Prostate gland (tissue), 2 donors: ENCODE measurements around the gene JUN. TPM values are rescaled to one million over a fixed set of nuclear protein-coding genes. Genes with fewer than 3 reads are reported as not detected.

Experiments used
- DNase-seq: peaks from one replicate; pipeline ENCODE4 v3.0.0-alpha.2; 2019; ENCODE audit warnings: low spot score
- H3K27ac ChIP-seq, 2 donors: fragments of 200-600 bp; sonication (generic); 2 replicates each; pipeline ENCODE4 v1.5.1; 2017 to 2019
- H3K27me3 ChIP-seq: fragments of 200-600 bp; sonication (generic); replicated peaks from 2 replicates; pipeline ENCODE4 v1.5.1; 2019; ENCODE audit not compliant: insufficient read depth
- H3K36me3 ChIP-seq, 2 donors: fragments of 200-600 bp; sonication (generic); 1 replicate in 1 of 2; 2 replicates in 1 of 2; pipeline versions ENCODE4 v1.5.1 to v1.8.1; 2017 to 2019
- H3K4me1 ChIP-seq: fragments of 200-600 bp; sonication (generic); replicated peaks from 2 replicates; pipeline ENCODE4 v1.5.1; 2019
- H3K4me3 ChIP-seq, 2 donors: fragments of 200-600 bp; sonication (generic); 2 replicates each; pipeline ENCODE4 v1.5.1; 2017 to 2019
- H3K9me3 ChIP-seq: fragments of 200-600 bp; sonication (generic); 2 replicates; pipeline ENCODE4 v1.5.1; 2017
- CTCF ChIP-seq, 4 experiments: fragments of 200-600 bp in 2 of 4; fragments of 450-650 bp in 2 of 4; sonication (generic) in 2 of 4; IDR thresholded peaks; 1 replicate in 3 of 4; 2 replicates in 1 of 4; pipeline ENCODE4 v1.5.1; 2016 to 2019; ENCODE audit warnings: antibody characterized with exemption in 4 of 4, mild to moderate bottlenecking in 2 of 4, moderate library complexity in 2 of 4
- POLR2A ChIP-seq: fragments of 450-650 bp; IDR thresholded peaks from one replicate; pipeline ENCODE4 v1.6.1; 2016; ENCODE audit warnings: antibody characterized with exemption, mild to moderate bottlenecking
- POLR2AphosphoS5 ChIP-seq: sonication (generic); formaldehyde crosslinking; IDR thresholded peaks from one replicate; pipeline ENCODE4 v1.6.1; 2017; ENCODE audit warnings: antibody characterized with exemption
- WGBS: methylation state at CpG from one replicate; pipeline ENCODE4 v1.1.5; 2018; 5-methylcytosine and 5-hydroxymethylcytosine counted together
- intact Hi-C: fragments of 100-400 bp; cut with DNase I; formaldehyde crosslinking; loops from one replicate; pipeline ENCODE4 v1.14.2; 2022
- total RNA-seq, 2 donors: library from RNA; depleted of rRNA; stranded (reverse); fragments of >200 nt; gene quantifications; one replicate each; pipeline ENCODE4 v1.1.0, GENCODE V29; 2016

Gene JUN
- total RNA-seq, 2 donors from 2014 or later: 154 to 303 TPM

DNA sequence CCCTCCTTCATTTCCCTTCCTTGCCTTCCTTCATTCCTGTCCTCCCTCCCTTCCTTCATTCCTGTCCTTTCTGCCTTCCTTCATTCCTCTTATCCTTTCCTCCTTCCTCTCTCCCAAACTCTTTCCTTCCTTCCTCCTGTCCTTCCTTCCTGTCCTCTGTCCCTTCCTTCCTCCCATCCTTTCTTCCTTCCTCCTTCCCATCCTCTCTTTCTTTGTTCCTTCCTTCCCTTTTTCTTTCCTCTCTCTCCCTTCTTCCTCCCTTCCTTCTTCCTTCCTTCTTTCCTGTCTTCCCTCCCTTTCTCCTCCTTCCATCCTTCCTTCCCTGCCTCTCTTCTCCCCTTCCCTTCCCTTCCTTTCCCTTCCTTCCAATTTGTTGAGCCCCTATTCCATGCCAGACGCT is 15.8 kb upstream of the JUN start:
- H3K27ac ChIP-seq: no peak overlapping the region
- H3K36me3 ChIP-seq: no peaks in the 10 kb centered on the region
- TF ChIP-seq CTCF (IDR thresholded peaks at IDR 0.05): no peak
- TF ChIP-seq POLR2A: no peak
- no peak for TF ChIP-seq POLR2AphosphoS5
- no peaks in the 10 kb centered on the region for H3K27me3 ChIP-seq
- 97% methylated on average over 1 of the region's 1 CpG for WGBS
- DNase-seq: no peak
- intact Hi-C loops: no loop called here
- H3K4me3 ChIP-seq: no peak overlapping the region
- no peaks in the 10 kb centered on the region for H3K4me1 ChIP-seq
- no peaks in the 10 kb centered on the region for H3K9me3 ChIP-seq

DNA sequence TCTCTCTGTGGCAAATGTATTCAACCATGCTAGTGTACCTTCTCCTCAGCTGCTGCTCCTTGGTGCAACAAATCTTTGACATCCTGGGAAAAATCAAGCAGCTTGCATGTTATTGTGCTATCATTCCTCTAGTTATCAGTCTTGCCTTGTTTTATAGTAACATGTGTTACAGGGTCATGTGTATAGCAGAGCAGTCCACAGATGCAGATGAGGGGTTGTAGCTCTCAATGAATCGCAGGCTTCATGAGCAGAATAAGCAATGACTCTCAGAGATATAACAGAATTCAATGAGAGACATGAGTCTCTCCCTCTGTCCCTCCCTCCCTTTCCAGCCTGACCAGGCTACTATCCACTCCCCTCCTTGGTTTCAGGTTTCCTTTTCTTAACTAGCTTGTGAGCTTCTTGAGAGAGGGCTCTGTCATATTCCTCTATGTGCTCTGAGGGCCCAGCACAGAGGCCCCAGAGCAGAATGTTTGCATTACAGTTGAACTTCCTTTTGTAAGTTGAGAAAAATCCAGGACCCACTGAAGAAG is 15.1 kb upstream of the JUN start:
- WGBS: 80% methylated on average over 1 of the region's 1 CpG
- H3K27me3 ChIP-seq: no peaks in the 10 kb centered on the region
- no peaks in the 10 kb centered on the region for H3K4me1 ChIP-seq
- TF ChIP-seq CTCF (IDR thresholded peaks at IDR 0.05) (no peak), POLR2AphosphoS5 (no peak), POLR2A (no peak)
- no peak for DNase-seq
- intact Hi-C loops: no loop called here
- H3K4me3 ChIP-seq: no peak overlapping the region
- no peak overlapping the region for H3K27ac ChIP-seq
- H3K9me3 ChIP-seq: no peaks in the 10 kb centered on the region
- no peaks in the 10 kb centered on the region for H3K36me3 ChIP-seq

GRCh38 chr1:58796416-58796815 is 12.6 kb upstream of the JUN start:
- no peak for TF ChIP-seq CTCF (IDR thresholded peaks at IDR 0.05)
- no peaks in the 10 kb centered on the region for H3K36me3 ChIP-seq
- H3K27me3 ChIP-seq: no peaks in the 10 kb centered on the region
- no peak for DNase-seq
- no peak overlapping the region for H3K4me3 ChIP-seq
- no peak overlapping the region for H3K27ac ChIP-seq
- no peaks in the 10 kb centered on the region for H3K9me3 ChIP-seq
- no peaks in the 10 kb centered on the region for H3K4me1 ChIP-seq
- intact Hi-C loops: no loop called here

GRCh38 chr1:58794585-58794984 is 10.7 kb upstream of the JUN start:
- H3K27ac ChIP-seq: no peak overlapping the region
- no peaks in the 10 kb centered on the region for H3K9me3 ChIP-seq
- DNase-seq: no peak
- 83% methylated on average over 3 of the region's 3 CpGs for WGBS
- no peaks in the 10 kb centered on the region for H3K4me1 ChIP-seq
- TF ChIP-seq POLR2A (no peak), CTCF (IDR thresholded peaks at IDR 0.05) (no peak)
- H3K36me3 ChIP-seq: no peaks in the 10 kb centered on the region
- H3K4me3 ChIP-seq: no peak overlapping the region
- H3K27me3 ChIP-seq: no peaks in the 10 kb centered on the region
- intact Hi-C loops: no loop called here

- Histone ChIP-seq H3K27me3 (no peaks in the 10 kb centered on the region), H3K36me3 (no peaks in the 10 kb centered on the region), H3K9me3 (no peaks in the 10 kb centered on the region), H3K27ac (no peak overlapping the region), H3K4me1 (no peaks in the 10 kb centered on the region), H3K4me3 (no peak overlapping the region)
- 80% methylated on average over 6 of the region's 6 CpGs for WGBS
- TF ChIP-seq POLR2A (no peak), CTCF (IDR thresholded peaks at IDR 0.05) (no peak), POLR2AphosphoS5 (no peak)
- intact Hi-C loops: no loop called here
- DNase-seq: no peak
Measured at GRCh38 chr1:58792846-58793245, 9.0 kb upstream of the JUN start.
